HepG2 (cell line): ENCODE data around the gene UBE2O. TPM values are rescaled to one million over a fixed set of nuclear protein-coding genes. Genes with fewer than 3 reads are reported as not detected.

ENCODE experiments used
- AKAP8 ChIP-seq: sonication (generic); formaldehyde crosslinking; IDR thresholded peaks from 2 replicates; pipeline ENCODE4 v1.5.1; 2020; ENCODE audit warnings: mild to moderate bottlenecking, missing genetic modification reagents
- ATRX ChIP-seq: sonication (generic); formaldehyde crosslinking; IDR thresholded peaks from 2 replicates; pipeline ENCODE4 v1.4.0; 2020; ENCODE audit warnings: missing genetic modification reagents, borderline replicate concordance
- CHD2 ChIP-seq: IDR thresholded peaks from 2 replicates; pipeline ENCODE4 v1.6.1; 2011; ENCODE audit warnings: low read depth, low read length, improper control_type of control experiment
- FOXO1 ChIP-seq: sonication (generic); formaldehyde crosslinking; IDR thresholded peaks from 2 replicates; pipeline ENCODE4 v1.4.0; 2020; ENCODE audit warnings: missing genetic modification reagents
- HNRNPUL1 ChIP-seq: fragments of 200-400 bp; formaldehyde crosslinking; IDR thresholded peaks from 2 replicates; pipeline ENCODE4 v1.6.1; 2017; ENCODE audit warnings: low read depth, mild to moderate bottlenecking, low read length, moderate library complexity
- JUNB ChIP-seq: sonication (generic); formaldehyde crosslinking; IDR thresholded peaks from 2 replicates; pipeline ENCODE4 v1.8.0; 2022; ENCODE audit warnings: missing genetic modification reagents, mild to moderate bottlenecking, borderline replicate concordance
- MXD4 ChIP-seq: IDR thresholded peaks from 2 replicates; pipeline ENCODE4 v1.6.1; 2016; ENCODE audit warnings: mild to moderate bottlenecking, missing biosample characterization, missing genetic modification reagents
- NFIC ChIP-seq: IDR thresholded peaks from 2 replicates; pipeline ENCODE4 v1.6.1; 2012; ENCODE audit warnings: mild to moderate bottlenecking, low read length, inconsistent platforms
- NFKBIZ ChIP-seq: IDR thresholded peaks from 2 replicates; pipeline ENCODE4 v1.6.1; 2018; ENCODE audit warnings: missing genetic modification reagents, missing compliant biosample characterization
- NRL ChIP-seq: sonication (generic); formaldehyde crosslinking; IDR thresholded peaks from 2 replicates; pipeline ENCODE4 v1.5.0; 2020; ENCODE audit warnings: missing genetic modification reagents, mild to moderate bottlenecking, moderate library complexity, borderline replicate concordance
- TEAD3 ChIP-seq: optimal IDR thresholded peaks from 2 replicates; pipeline ENCODE3; 2016; ENCODE audit warnings: borderline replicate concordance
- XRCC5 ChIP-seq: fragments of 200-400 bp; formaldehyde crosslinking; optimal IDR thresholded peaks from 2 replicates; pipeline ENCODE3; 2017; ENCODE audit warnings: mild to moderate bottlenecking, low read length
- ZFY ChIP-seq: sonication (generic); formaldehyde crosslinking; IDR thresholded peaks from 2 replicates; pipeline ENCODE4 v1.4.0; 2020; ENCODE audit warnings: missing genetic modification reagents
- ZNF329 ChIP-seq: sonication (generic); formaldehyde crosslinking; IDR thresholded peaks from 2 replicates; pipeline ENCODE4 v1.9.0; 2021; ENCODE audit warnings: low read depth, mild to moderate bottlenecking, missing genetic modification reagents
- ZNF34 ChIP-seq: sonication (generic); formaldehyde crosslinking; IDR thresholded peaks from 2 replicates; pipeline ENCODE4 v1.4.0; 2020; ENCODE audit warnings: mild to moderate bottlenecking, missing genetic modification reagents, borderline replicate concordance
- ZNF788 ChIP-seq: sonication (generic); formaldehyde crosslinking; IDR thresholded peaks from 2 replicates; pipeline ENCODE4 v1.5.0; 2020; ENCODE audit warnings: mild to moderate bottlenecking, missing genetic modification reagents, borderline replicate concordance
- polyA plus RNA-seq, 8 experiments: library from polyadenylated mRNA; depleted of rRNA in 3 of 8; stranded (reverse) in 7 of 8; unstranded in 1 of 8; fragments of >200 nt; fragmentation: Illumina TruSeq in 4 of 8; extraction: Trizol in 4 of 8; gene quantifications; 2 replicates each; pipeline versions ENCODE4 v1.2.1 to v1.2.3, GENCODE V29; 2011 to 2016; ENCODE audit warnings: low read depth in 4 of 8, missing spikeins in 1 of 8, mixed read lengths in 1 of 8; ENCODE audit not compliant: insufficient read depth in 1 of 8
- total RNA-seq, 5 experiments: library from RNA; depleted of rRNA; stranded (reverse); fragments of >200 nt; fragmentation: Illumina TruSeq; extraction: Trizol; gene quantifications; 2 replicates each; pipeline ENCODE4 v1.2.3, GENCODE V29; 2016; ENCODE audit warnings: low read depth in 1 of 5
- TF ChIP-seq, protein P1 (sequence below): IDR thresholded peaks from 2 replicates; pipeline ENCODE4 v1.6.1; 2016; ENCODE audit warnings: control low read depth
- TF ChIP-seq, protein P2 (sequence below): fragments of 450-650 bp; IDR thresholded peaks from 2 replicates; pipeline ENCODE4 v1.6.1; 2017
- TF ChIP-seq, protein P3 (sequence below): sonication (generic); formaldehyde crosslinking; IDR thresholded peaks from 2 replicates; pipeline ENCODE4 v1.5.0; 2020; ENCODE audit warnings: missing genetic modification reagents
- TF ChIP-seq, protein P4 (sequence below): sonication (generic); formaldehyde crosslinking; IDR thresholded peaks from 2 replicates; pipeline ENCODE4 v1.5.0; 2020; ENCODE audit warnings: mild to moderate bottlenecking, missing genetic modification reagents
- TF ChIP-seq, protein P5 (sequence below): sonication (generic); formaldehyde crosslinking; conservative IDR thresholded peaks from 2 replicates; pipeline ENCODE4 v1.8.0; 2022; ENCODE audit warnings: missing genetic modification reagents

Gene UBE2O
- total and polyA plus RNA-seq, 2 of the 13 experiments (the other 11 are each of a cell fraction or from before 2014, with no cell fraction given), result 21.5 to 23.5 TPM

DNA sequence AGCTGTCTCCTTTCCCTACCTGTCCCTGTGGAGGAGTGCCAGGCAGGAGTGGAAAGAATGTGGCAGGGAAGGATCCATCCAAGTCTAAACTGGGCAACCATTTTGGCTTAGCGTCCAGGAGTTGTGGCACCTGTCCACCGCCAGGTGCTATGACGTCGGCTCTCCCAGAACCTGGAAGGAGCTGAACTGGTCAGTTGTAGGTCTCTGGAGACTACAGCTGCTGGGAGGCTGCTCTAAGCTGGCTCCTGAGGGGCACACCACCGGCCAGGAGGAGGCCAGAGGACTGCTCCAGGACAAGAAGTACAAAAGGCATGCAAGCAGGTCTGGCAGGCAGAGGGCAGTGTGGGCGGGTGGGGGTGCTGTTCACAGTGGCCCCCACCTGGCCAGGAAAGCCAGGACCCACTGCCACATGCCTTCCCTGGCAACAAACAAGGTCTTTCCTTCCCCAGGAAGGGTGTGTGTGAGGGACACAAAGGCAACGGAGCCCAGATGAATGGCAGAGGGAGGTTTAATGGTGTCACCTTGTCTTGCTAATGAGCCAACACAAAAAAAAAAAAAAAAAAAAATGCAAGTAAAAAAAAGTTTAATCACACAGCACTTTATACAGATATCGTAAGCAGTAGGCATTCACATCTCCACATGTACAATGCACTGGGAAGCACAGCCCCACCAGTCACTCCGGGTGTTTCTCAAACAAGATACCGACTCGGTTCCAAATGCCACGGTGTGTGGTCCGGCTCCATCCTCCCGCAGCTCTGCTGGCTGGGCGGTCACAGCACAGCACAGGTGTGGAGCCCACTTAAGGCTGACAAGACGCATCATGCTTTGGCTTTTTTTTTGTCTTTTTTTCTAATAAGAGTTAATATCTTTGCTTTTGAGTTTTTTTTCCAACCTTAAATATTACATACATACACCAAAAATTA lies 63.7 kb downstream of the UBE2O start (continued):
- TF ChIP-seq, protein P1, sequence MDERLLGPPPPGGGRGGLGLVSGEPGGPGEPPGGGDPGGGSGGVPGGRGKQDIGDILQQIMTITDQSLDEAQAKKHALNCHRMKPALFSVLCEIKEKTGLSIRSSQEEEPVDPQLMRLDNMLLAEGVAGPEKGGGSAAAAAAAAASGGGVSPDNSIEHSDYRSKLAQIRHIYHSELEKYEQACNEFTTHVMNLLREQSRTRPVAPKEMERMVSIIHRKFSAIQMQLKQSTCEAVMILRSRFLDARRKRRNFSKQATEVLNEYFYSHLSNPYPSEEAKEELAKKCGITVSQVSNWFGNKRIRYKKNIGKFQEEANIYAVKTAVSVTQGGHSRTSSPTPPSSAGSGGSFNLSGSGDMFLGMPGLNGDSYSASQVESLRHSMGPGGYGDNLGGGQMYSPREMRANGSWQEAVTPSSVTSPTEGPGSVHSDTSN (CRISPR knock-in tag), result no peak
- TF ChIP-seq, protein P2, sequence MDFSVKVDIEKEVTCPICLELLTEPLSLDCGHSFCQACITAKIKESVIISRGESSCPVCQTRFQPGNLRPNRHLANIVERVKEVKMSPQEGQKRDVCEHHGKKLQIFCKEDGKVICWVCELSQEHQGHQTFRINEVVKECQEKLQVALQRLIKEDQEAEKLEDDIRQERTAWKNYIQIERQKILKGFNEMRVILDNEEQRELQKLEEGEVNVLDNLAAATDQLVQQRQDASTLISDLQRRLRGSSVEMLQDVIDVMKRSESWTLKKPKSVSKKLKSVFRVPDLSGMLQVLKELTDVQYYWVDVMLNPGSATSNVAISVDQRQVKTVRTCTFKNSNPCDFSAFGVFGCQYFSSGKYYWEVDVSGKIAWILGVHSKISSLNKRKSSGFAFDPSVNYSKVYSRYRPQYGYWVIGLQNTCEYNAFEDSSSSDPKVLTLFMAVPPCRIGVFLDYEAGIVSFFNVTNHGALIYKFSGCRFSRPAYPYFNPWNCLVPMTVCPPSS, result no peak
- no peak for TF ChIP-seq ZNF34
- no peak for TF ChIP-seq ZFY
- no peak for TF ChIP-seq NFKBIZ
- TF ChIP-seq CHD2, result no peak
- TF ChIP-seq XRCC5, result no peak
- TF ChIP-seq ATRX (CRISPR knock-in tag), result no peak
- no peak; the same call in 1 of the 2 replicates for TF ChIP-seq AKAP8 (CRISPR knock-in tag)
- TF ChIP-seq, protein P3, sequence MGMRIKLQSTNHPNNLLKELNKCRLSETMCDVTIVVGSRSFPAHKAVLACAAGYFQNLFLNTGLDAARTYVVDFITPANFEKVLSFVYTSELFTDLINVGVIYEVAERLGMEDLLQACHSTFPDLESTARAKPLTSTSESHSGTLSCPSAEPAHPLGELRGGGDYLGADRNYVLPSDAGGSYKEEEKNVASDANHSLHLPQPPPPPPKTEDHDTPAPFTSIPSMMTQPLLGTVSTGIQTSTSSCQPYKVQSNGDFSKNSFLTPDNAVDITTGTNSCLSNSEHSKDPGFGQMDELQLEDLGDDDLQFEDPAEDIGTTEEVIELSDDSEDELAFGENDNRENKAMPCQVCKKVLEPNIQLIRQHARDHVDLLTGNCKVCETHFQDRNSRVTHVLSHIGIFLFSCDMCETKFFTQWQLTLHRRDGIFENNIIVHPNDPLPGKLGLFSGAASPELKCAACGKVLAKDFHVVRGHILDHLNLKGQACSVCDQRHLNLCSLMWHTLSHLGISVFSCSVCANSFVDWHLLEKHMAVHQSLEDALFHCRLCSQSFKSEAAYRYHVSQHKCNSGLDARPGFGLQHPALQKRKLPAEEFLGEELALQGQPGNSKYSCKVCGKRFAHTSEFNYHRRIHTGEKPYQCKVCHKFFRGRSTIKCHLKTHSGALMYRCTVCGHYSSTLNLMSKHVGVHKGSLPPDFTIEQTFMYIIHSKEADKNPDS (CRISPR knock-in tag), result no peak
- TF ChIP-seq TEAD3 (CRISPR knock-in tag), result peak; percentile 21
- TF ChIP-seq HNRNPUL1, result no peak
- TF ChIP-seq, protein P4, sequence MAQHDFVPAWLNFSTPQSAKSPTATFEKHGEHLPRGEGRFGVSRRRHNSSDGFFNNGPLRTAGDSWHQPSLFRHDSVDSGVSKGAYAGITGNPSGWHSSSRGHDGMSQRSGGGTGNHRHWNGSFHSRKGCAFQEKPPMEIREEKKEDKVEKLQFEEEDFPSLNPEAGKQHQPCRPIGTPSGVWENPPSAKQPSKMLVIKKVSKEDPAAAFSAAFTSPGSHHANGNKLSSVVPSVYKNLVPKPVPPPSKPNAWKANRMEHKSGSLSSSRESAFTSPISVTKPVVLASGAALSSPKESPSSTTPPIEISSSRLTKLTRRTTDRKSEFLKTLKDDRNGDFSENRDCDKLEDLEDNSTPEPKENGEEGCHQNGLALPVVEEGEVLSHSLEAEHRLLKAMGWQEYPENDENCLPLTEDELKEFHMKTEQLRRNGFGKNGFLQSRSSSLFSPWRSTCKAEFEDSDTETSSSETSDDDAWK (CRISPR knock-in tag), result no peak
- TF ChIP-seq, protein P5, sequence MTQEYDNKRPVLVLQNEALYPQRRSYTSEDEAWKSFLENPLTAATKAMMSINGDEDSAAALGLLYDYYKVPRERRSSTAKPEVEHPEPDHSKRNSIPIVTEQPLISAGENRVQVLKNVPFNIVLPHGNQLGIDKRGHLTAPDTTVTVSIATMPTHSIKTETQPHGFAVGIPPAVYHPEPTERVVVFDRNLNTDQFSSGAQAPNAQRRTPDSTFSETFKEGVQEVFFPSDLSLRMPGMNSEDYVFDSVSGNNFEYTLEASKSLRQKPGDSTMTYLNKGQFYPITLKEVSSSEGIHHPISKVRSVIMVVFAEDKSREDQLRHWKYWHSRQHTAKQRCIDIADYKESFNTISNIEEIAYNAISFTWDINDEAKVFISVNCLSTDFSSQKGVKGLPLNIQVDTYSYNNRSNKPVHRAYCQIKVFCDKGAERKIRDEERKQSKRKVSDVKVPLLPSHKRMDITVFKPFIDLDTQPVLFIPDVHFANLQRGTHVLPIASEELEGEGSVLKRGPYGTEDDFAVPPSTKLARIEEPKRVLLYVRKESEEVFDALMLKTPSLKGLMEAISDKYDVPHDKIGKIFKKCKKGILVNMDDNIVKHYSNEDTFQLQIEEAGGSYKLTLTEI (CRISPR knock-in tag), result no peak
- TF ChIP-seq ZNF788 (CRISPR knock-in tag), result no peak
- no peak for TF ChIP-seq NRL (CRISPR knock-in tag)
- TF ChIP-seq JUNB (CRISPR knock-in tag), result no peak
- peak; percentile 15; the same call in 1 of the 2 replicates for TF ChIP-seq FOXO1 (CRISPR knock-in tag)
- TF ChIP-seq NFIC, result 0 out of 2 replicates have a peak, but pooled peaks have one; percentile 48
- no peak for TF ChIP-seq ZNF329 (CRISPR knock-in tag)
- TF ChIP-seq MXD4 (CRISPR knock-in tag), result no peak
